Mesendoderm (in vitro differentiated cells): ENCODE results near the gene C4BPA. TPM values are rescaled to one million over a fixed set of nuclear protein-coding genes. Genes with fewer than 3 reads are reported as not detected.

ENCODE experiments used
- DNase-seq: peaks from one replicate; pipeline ENCODE4 v3.0.0; 2013
- H2AK5ac ChIP-seq: 2 replicates; pipeline ENCODE4 v1.6.1; 2013; ENCODE audit warnings: low read length, inconsistent platforms
- H2BK120ac ChIP-seq: 2 replicates; pipeline ENCODE4 v1.6.1; 2013; ENCODE audit warnings: low read depth, mild to moderate bottlenecking, low read length, moderate library complexity, mixed read lengths
- H2BK15ac ChIP-seq: replicated peaks from 2 replicates; pipeline ENCODE4 v1.6.1; 2013; ENCODE audit warnings: low read depth, mild to moderate bottlenecking, moderate library complexity
- H2BK5ac ChIP-seq: 2 replicates; pipeline ENCODE4 v1.6.1; 2013; ENCODE audit warnings: low read length, inconsistent platforms
- H3K18ac ChIP-seq: 2 replicates; pipeline ENCODE4 v1.6.1; 2013; ENCODE audit warnings: mild to moderate bottlenecking, low read length, mixed read lengths
- H3K23ac ChIP-seq: one replicate; pipeline ENCODE4 v1.6.1; 2013; ENCODE audit warnings: low read length
- H3K27ac ChIP-seq: 2 replicates; pipeline ENCODE4 v1.5.1; 2013; ENCODE audit warnings: low read depth, mild to moderate bottlenecking, inconsistent platforms, low read length, moderate library complexity
- H3K27me3 ChIP-seq: 2 replicates; pipeline ENCODE4 v1.6.1; 2013; ENCODE audit warnings: low read length, control low read depth, mild to moderate bottlenecking, inconsistent platforms; ENCODE audit not compliant: insufficient read depth, poor library complexity
- H3K36me3 ChIP-seq: 2 replicates; pipeline ENCODE4 v1.6.1; 2013; ENCODE audit warnings: low read length, inconsistent platforms; ENCODE audit not compliant: control insufficient read depth, insufficient read depth
- H3K4ac ChIP-seq: one replicate; pipeline ENCODE4 v1.6.1; 2013; ENCODE audit warnings: low read depth, mild to moderate bottlenecking, low read length, moderate library complexity
- H3K4me1 ChIP-seq: 2 replicates; pipeline ENCODE4 v1.6.1; 2013; ENCODE audit warnings: low read depth, low read length, inconsistent platforms; ENCODE audit not compliant: control insufficient read depth
- H3K4me2 ChIP-seq: 2 replicates; pipeline ENCODE4 v1.6.1; 2013; ENCODE audit warnings: low read length
- H3K4me3 ChIP-seq: 2 replicates; pipeline ENCODE4 v1.5.1; 2013; ENCODE audit warnings: mild to moderate bottlenecking, low read length
- H3K56ac ChIP-seq: one replicate; pipeline ENCODE4 v1.6.1; 2013; ENCODE audit warnings: low read length
- H3K79me1 ChIP-seq: 2 replicates; pipeline ENCODE4 v1.6.1; 2013; ENCODE audit warnings: low read length, inconsistent platforms
- H3K79me2 ChIP-seq: 2 replicates; pipeline ENCODE4 v1.6.1; 2013; ENCODE audit warnings: mild to moderate bottlenecking, low read length; ENCODE audit not compliant: control insufficient read depth, insufficient read depth
- H3K9ac ChIP-seq: 2 replicates; pipeline ENCODE4 v1.6.1; 2013; ENCODE audit warnings: low read length, inconsistent platforms
- H4K5ac ChIP-seq: one replicate; pipeline ENCODE4 v1.6.1; 2013; ENCODE audit warnings: low read length
- H4K8ac ChIP-seq: one replicate; pipeline ENCODE4 v1.6.1; 2013; ENCODE audit warnings: low read depth, mild to moderate bottlenecking, control low read depth, low read length, moderate library complexity
- WGBS: extraction: QIAGEN DNeasy Blood & Tissue Kit; methylation state at CpG from one replicate; pipeline ENCODE4 v1.1.7; 2013; ENCODE audit warnings: low lambda C conversion rate, missing lambda C conversion rate; ENCODE audit not compliant: insufficient coverage; ENCODE audit errors: extremely low coverage; 5-methylcytosine and 5-hydroxymethylcytosine counted together
- polyA plus RNA-seq, 2 experiments: library from polyadenylated mRNA; stranded (reverse); fragments of 200-250 nt; gene quantifications; one replicate each; pipeline ENCODE4 v1.2.3, GENCODE V29; 2013

The C4BPA gene
- not detected for polyA plus RNA-seq (2013, experiment 1 of 2)
- not detected for polyA plus RNA-seq (2013, experiment 2 of 2)

DNA sequence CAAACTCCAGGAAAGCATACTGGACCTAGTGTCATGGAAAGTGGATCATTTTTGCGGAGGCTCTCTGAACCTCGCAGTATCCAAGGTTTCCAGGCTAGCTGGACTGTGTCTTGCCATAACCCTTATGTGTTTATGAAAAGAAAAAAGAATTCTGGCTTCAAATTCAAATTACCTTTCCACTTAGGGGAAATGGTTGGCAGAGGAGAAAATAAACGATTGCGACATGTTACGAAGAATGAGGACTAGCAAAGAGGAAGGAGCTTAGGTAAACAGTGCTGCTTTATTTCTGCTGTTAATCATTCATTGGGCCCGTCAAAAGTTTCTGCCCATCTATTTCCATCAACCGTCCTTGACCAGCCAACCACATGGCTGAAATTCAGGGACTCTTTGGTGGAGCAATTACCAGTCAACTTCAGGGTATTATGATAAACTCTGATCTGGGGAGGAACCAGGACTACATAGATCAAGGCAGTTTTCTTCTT lies at the start of gene C4BPA:
Gene C4BPA (plus strand): TSS at position 342 of the 482 bp plus-strand sequence. CDS start 8,793 bp downstream, outside the sequence.
- no peak within 1 kb of the TSS for H3K27ac ChIP-seq
- H3K18ac ChIP-seq = no peak within 1 kb of the TSS
- H2AK5ac ChIP-seq = no peak within 1 kb of the TSS
- no peak within 1 kb of the TSS for H4K8ac ChIP-seq
- no peak within 1 kb of the TSS for H2BK15ac ChIP-seq
- no peak within 1 kb of the TSS for H2BK120ac ChIP-seq
- H3K36me3 ChIP-seq = no peaks in the 10 kb centered on the region
- H3K4me2 ChIP-seq = no peak within 1 kb of the TSS
- H3K4me3 ChIP-seq = no peak within 1 kb of the TSS
- no peaks in the 10 kb centered on the region for H3K4me1 ChIP-seq
- no peaks in the 10 kb centered on the region for H3K79me2 ChIP-seq
- H3K56ac ChIP-seq = no peak within 1 kb of the TSS
- no peak within 1 kb of the TSS for H4K5ac ChIP-seq
- no peaks in the 10 kb centered on the region for H3K27me3 ChIP-seq
- no peaks in the 10 kb centered on the region for H3K79me1 ChIP-seq
- H2BK5ac ChIP-seq = no peak within 1 kb of the TSS
- H3K9ac ChIP-seq = no peak within 1 kb of the TSS
- no peak within 1 kb of the TSS for H3K4ac ChIP-seq
- DNase-seq = no peak
- no peak within 1 kb of the TSS for H3K23ac ChIP-seq
- no CpG with 5 or more reads among the region's 7 CpGs for WGBS

DNA sequence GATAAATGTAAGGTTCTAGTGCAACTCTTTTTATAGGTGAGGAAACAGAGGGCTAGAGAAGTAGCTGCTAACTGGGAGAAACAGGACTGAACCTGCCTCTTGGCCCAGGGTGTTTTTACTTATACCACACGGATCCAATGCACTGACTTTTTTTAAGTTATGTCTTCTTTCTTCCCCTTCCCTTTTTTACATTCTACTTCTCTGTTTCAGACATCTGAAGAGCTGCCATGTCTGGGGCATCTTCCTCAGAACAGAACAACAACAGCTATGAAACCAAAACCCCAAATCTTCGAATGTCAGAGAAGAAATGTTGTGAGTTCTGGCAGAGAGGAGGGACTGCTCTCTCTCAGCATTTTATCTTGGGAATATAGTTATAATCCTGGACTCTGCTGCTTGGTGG lies 49.5 kb upstream of the C4BPA start:
- H3K4me2 ChIP-seq = no peak overlapping the region
- H4K5ac ChIP-seq = no peak overlapping the region
- no peaks in the 10 kb centered on the region for H3K4me1 ChIP-seq
- H2AK5ac ChIP-seq = no peak overlapping the region
- H3K56ac ChIP-seq = no peak overlapping the region
- peaks cover 9% of the 10 kb centered on the region for H3K79me2 ChIP-seq
- no peak overlapping the region for H3K18ac ChIP-seq
- no peaks in the 10 kb centered on the region for H3K27me3 ChIP-seq
- no peak overlapping the region for H3K27ac ChIP-seq
- H3K4ac ChIP-seq = no peak overlapping the region
- no CpG with 5 or more reads among the region's 2 CpGs for WGBS
- no peak overlapping the region for H3K4me3 ChIP-seq
- no peak overlapping the region for H3K23ac ChIP-seq
- no peak overlapping the region for H2BK5ac ChIP-seq
- H3K79me1 ChIP-seq = peaks cover under 1% of the 10 kb centered on the region
- H2BK15ac ChIP-seq = no peak overlapping the region
- H2BK120ac ChIP-seq = no peak overlapping the region
- no peak for DNase-seq
- H3K36me3 ChIP-seq = no peaks in the 10 kb centered on the region
- no peak overlapping the region for H4K8ac ChIP-seq
- no peak overlapping the region for H3K9ac ChIP-seq

DNA sequence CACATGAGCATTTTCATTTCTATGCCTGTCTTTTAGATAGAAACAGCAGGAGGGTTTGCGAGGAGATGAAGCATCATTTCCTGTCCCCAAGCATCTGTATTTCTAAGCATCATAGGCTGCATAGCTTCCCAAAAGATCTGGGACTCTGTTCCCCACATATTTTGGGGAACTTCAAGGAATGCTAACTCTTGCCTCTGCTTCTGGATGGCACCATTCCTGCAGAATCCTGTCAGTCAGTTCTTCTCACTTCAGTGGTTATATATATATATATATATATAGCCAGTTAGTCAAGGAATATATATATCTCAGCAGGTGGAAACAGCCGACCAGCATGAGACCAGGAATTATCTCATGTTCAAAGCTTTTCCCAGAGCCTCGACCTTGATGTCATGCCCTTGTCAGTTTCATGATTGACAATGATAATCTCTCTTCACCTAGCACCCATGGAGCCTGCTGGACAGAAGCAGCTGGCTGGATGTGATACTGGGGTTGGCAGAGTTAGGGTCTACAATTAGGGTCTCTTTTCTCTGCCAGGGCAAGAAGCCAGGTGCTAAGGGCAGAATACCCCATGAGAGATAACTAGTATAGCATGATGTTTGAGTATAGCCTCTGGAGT lies 48.5 kb upstream of the C4BPA start:
- WGBS = no CpG with 5 or more reads among the region's 3 CpGs
- Histone ChIP-seq H2BK15ac (no peak overlapping the region), H3K4me3 (no peak overlapping the region)

DNA sequence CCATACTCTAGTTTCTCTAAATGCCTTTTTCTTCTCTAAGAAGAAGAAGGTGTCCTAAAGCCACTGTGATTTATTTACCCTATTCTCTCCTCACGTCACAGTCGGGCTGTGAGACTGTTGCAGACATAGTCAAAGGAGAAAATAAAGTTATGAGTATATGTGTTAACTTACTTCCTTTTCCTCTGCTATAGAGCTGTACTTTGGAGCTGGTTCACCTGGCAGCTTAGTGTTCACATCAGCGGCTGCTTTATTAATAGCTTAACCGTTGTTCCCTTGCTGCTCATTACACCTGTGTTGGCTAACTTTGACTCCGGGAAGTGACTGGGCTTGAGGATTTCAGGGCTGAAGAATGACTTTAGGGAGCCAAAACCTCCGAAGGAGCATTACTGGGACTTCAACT lies 47.4 kb upstream of the C4BPA start:
- no peak overlapping the region for H4K5ac ChIP-seq
- H2BK5ac ChIP-seq = no peak overlapping the region
- no peak overlapping the region for H3K18ac ChIP-seq
- no peak overlapping the region for H2BK120ac ChIP-seq
- H3K79me2 ChIP-seq = no peaks in the 10 kb centered on the region
- no peak overlapping the region for H3K56ac ChIP-seq
- H3K79me1 ChIP-seq = no peaks in the 10 kb centered on the region
- no peak overlapping the region for H3K23ac ChIP-seq
- no peak overlapping the region for H2AK5ac ChIP-seq
- H2BK15ac ChIP-seq = no peak overlapping the region
- H4K8ac ChIP-seq = no peak overlapping the region
- no peak overlapping the region for H3K4me3 ChIP-seq
- no peaks in the 10 kb centered on the region for H3K27me3 ChIP-seq
- H3K27ac ChIP-seq = no peak overlapping the region
- no peak overlapping the region for H3K4ac ChIP-seq
- H3K9ac ChIP-seq = no peak overlapping the region
- H3K36me3 ChIP-seq = no peaks in the 10 kb centered on the region
- no peaks in the 10 kb centered on the region for H3K4me1 ChIP-seq
- WGBS = no CpG with 5 or more reads among the region's 6 CpGs
- no peak for DNase-seq
- H3K4me2 ChIP-seq = no peak overlapping the region

More for the DNA sequence above, 48.5 kb upstream of the C4BPA start:
- Histone ChIP-seq H3K9ac (no peak overlapping the region), H2AK5ac (no peak overlapping the region), H3K4me2 (no peak overlapping the region), H3K4me1 (no peaks in the 10 kb centered on the region), H4K8ac (no peak overlapping the region), H3K27me3 (no peaks in the 10 kb centered on the region), H2BK120ac (no peak overlapping the region), H3K18ac (no peak overlapping the region), H3K79me2 (peaks cover under 1% of the 10 kb centered on the region), H3K56ac (no peak overlapping the region), H3K79me1 (no peaks in the 10 kb centered on the region), H3K36me3 (no peaks in the 10 kb centered on the region), H4K5ac (no peak overlapping the region), H2BK5ac (no peak overlapping the region), H3K4ac (no peak overlapping the region), H3K27ac (no peak overlapping the region), H3K23ac (no peak overlapping the region)
- DNase-seq = no peak

DNA sequence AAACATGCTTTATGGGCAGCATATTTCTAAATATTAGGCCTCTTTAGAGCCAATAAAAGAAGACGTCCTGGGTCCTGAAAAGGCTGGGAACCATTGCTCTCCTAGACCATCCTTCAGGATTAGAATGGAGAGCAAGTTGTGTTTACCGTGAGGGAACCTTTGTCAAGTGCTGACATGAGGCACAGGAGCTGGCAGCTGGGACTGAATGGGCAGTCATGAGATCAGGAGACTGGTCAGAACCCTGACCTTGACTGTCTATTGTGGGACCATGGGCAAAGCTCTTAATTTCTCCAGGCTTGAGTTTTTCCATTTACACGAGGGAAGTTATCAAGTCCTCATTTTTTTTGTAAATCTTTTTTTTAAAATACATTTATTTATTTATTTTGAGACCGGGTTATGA lies 45.8 kb upstream of the C4BPA start:
- H3K18ac ChIP-seq = no peak overlapping the region
- no CpG with 5 or more reads among the region's 4 CpGs for WGBS

More for the DNA sequence above, 45.8 kb upstream of the C4BPA start:
- no peaks in the 10 kb centered on the region for H3K79me1 ChIP-seq
- H3K23ac ChIP-seq = no peak overlapping the region
- no peak overlapping the region for H2BK15ac ChIP-seq
- no peak for DNase-seq
- no peak overlapping the region for H3K4me2 ChIP-seq
- no peak overlapping the region for H4K5ac ChIP-seq
- H2BK120ac ChIP-seq = no peak overlapping the region
- H3K4me3 ChIP-seq = no peak overlapping the region
- no peaks in the 10 kb centered on the region for H3K36me3 ChIP-seq
- H3K4ac ChIP-seq = no peak overlapping the region
- H4K8ac ChIP-seq = no peak overlapping the region
- H2BK5ac ChIP-seq = no peak overlapping the region
- H2AK5ac ChIP-seq = no peak overlapping the region
- no peaks in the 10 kb centered on the region for H3K79me2 ChIP-seq
- H3K9ac ChIP-seq = no peak overlapping the region
- H3K4me1 ChIP-seq = no peaks in the 10 kb centered on the region
- no peak overlapping the region for H3K56ac ChIP-seq
- no peak overlapping the region for H3K27ac ChIP-seq
- H3K27me3 ChIP-seq = no peaks in the 10 kb centered on the region
